Gastroesophageal sphincter (tissue), 3 donors: Measurements from ENCODE around the gene HOXC10.

ENCODE experiments used
- CTCF ChIP-seq, 4 experiments: fragments of 200-600 bp in 2 of 4; fragments of 450-650 bp in 2 of 4; sonication (generic) in 1 of 4; IDR thresholded peaks; one replicate each; pipeline ENCODE4 v1.5.1; 2017 to 2019; ENCODE audit warnings: antibody characterized with exemption in 4 of 4, mild to moderate bottlenecking in 2 of 4, moderate library complexity in 2 of 4
- EP300 ChIP-seq: sonication (generic); formaldehyde crosslinking; IDR thresholded peaks from one replicate; pipeline ENCODE4 v1.6.1; 2017; ENCODE audit warnings: antibody characterized with exemption, mild to moderate bottlenecking
- POLR2A ChIP-seq, 2 donors: fragments of 450-650 bp; IDR thresholded peaks; one replicate each; pipeline ENCODE4 v1.6.1; 2017; ENCODE audit warnings: antibody characterized with exemption in 2 of 2, mild to moderate bottlenecking in 2 of 2, moderate library complexity in 1 of 2
- POLR2AphosphoS5 ChIP-seq: sonication (generic); formaldehyde crosslinking; IDR thresholded peaks from one replicate; pipeline ENCODE4 v1.6.1; 2017; ENCODE audit warnings: antibody characterized with exemption

- no peak for TF ChIP-seq POLR2AphosphoS5
- TF ChIP-seq CTCF (IDR thresholded peaks at IDR 0.05) = no peak
- TF ChIP-seq POLR2A (IDR thresholded peaks at IDR 0.05) = no peak
- TF ChIP-seq EP300 = no peak
Measured at GRCh38 chr12:53987787-53988230, 2.9 kb downstream of the HOXC10 start.
